Kidney (tissue), 14 donors: Measurements from ENCODE around the gene CAMTA1. TPM values are rescaled to one million over a fixed set of nuclear protein-coding genes. Genes with fewer than 3 reads are reported as not detected.

Experiments used
- DNase-seq, 5 donors: peaks; one replicate each; pipeline ENCODE4 v3.0.0-alpha.2; 2013 to 2020
- FAIRE-seq: peaks from 2 replicates; lab custom pipeline; 2012; peaks lifted over from hg19 to GRCh38; lab: Jason Lieb, UNC
- H3K27ac ChIP-seq, 2 donors: one replicate each; pipeline ENCODE4 v1.7.0; 2013; ENCODE audit warnings: low read depth in 2 of 2, low read length in 2 of 2, inconsistent platforms in 1 of 2
- H3K27me3 ChIP-seq: one replicate; pipeline ENCODE4 v1.7.1; 2013; ENCODE audit warnings: low read length, inconsistent platforms; ENCODE audit not compliant: control insufficient read depth, insufficient read depth
- H3K36me3 ChIP-seq, 3 donors: one replicate each; pipeline versions ENCODE4 v1.7.0 to v1.7.1; 2013; ENCODE audit warnings: low read length in 3 of 3, control low read depth in 1 of 3, inconsistent platforms in 1 of 3; ENCODE audit not compliant: insufficient read depth in 3 of 3, control insufficient read depth in 2 of 3
- H3K4me1 ChIP-seq, 3 donors: one replicate each; pipeline versions ENCODE4 v1.7.0 to v1.7.1; 2013; ENCODE audit warnings: low read length in 3 of 3, inconsistent platforms in 1 of 3, low read depth in 1 of 3; ENCODE audit not compliant: control insufficient read depth in 2 of 3, insufficient read depth in 2 of 3
- H3K4me3 ChIP-seq, 3 donors: one replicate each; pipeline versions ENCODE4 v1.7.0 to v1.8.1; 2013; ENCODE audit warnings: low read length in 3 of 3, control low read depth in 1 of 3, inconsistent platforms in 1 of 3
- H3K9ac ChIP-seq, 3 donors: one replicate each; pipeline versions ENCODE4 v1.7.0 to v1.7.1; 2013; ENCODE audit warnings: low read length in 3 of 3, control low read depth in 1 of 3, inconsistent platforms in 1 of 3
- H3K9me3 ChIP-seq, 3 donors: one replicate each; pipeline versions ENCODE4 v1.7.0 to v1.7.1; 2013; ENCODE audit warnings: low read length in 3 of 3, control low read depth in 1 of 3, inconsistent platforms in 1 of 3; ENCODE audit not compliant: control insufficient read depth in 2 of 3, insufficient read depth in 1 of 3
- intact Hi-C: fragments of 100-400 bp; cut with DNase I; formaldehyde crosslinking; loops from one replicate; pipeline ENCODE4 v1.11.1; 2022
- polyA plus RNA-seq: library from polyadenylated mRNA; stranded (reverse); fragments of 350-450 nt; fragmentation: Illumina TruSeq; extraction: RNeasy Lipid Tissue Mini Kit (QIAGEN cat#74804); gene quantifications from one replicate; pipeline ENCODE4 v1.2.3, GENCODE V29; 2014; ENCODE audit warnings: low read depth, low replicate concordance; ENCODE audit not compliant: insufficient read depth
- total RNA-seq: library from RNA; stranded (reverse); fragmentation: NEBNext Ultra II Directional; extraction: Animal tissue kit (Norgen Biotek cat#: 25700); gene quantifications from one replicate; pipeline ENCODE4 v1.2.1, GENCODE V29; 2021
- TF ChIP-seq, protein P1 (sequence below): IDR thresholded peaks from 3 replicates; pipeline ENCODE4 v1.5.1; 2012; ENCODE audit warnings: mild to moderate bottlenecking, moderate library complexity, borderline replicate concordance; ENCODE audit not compliant: insufficient read depth; ENCODE audit errors: extremely low read depth
- donor health status: control.
- donor health status: control.
- donor health status: control.
- donor health status: control.
- donor health status: control.
- donor health status: DM: yes; HTN: yes; CAD: no.
- donor health status: Normal renal cell carcinoma (clear cell type).

Gene CAMTA1
- total and polyA plus RNA-seq, 2 donors from 2014 or later, result 79.0 to 170 TPM

- H3K9ac ChIP-seq, result no peak overlapping the region
- H3K4me3 ChIP-seq, result no peak overlapping the region
- peak overlapping the region in 1 of 2 donors; percentile 60 for H3K27ac ChIP-seq
- FAIRE-seq, result no peak
- H3K36me3 ChIP-seq, result no peaks in the 10 kb centered on the region
- TF ChIP-seq, protein P1, sequence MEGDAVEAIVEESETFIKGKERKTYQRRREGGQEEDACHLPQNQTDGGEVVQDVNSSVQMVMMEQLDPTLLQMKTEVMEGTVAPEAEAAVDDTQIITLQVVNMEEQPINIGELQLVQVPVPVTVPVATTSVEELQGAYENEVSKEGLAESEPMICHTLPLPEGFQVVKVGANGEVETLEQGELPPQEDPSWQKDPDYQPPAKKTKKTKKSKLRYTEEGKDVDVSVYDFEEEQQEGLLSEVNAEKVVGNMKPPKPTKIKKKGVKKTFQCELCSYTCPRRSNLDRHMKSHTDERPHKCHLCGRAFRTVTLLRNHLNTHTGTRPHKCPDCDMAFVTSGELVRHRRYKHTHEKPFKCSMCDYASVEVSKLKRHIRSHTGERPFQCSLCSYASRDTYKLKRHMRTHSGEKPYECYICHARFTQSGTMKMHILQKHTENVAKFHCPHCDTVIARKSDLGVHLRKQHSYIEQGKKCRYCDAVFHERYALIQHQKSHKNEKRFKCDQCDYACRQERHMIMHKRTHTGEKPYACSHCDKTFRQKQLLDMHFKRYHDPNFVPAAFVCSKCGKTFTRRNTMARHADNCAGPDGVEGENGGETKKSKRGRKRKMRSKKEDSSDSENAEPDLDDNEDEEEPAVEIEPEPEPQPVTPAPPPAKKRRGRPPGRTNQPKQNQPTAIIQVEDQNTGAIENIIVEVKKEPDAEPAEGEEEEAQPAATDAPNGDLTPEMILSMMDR, result no peak
- DNase-seq, result no peak
- no peaks in the 10 kb centered on the region for H3K9me3 ChIP-seq
- peaks cover 0 to 11% (median 5%) of the 10 kb centered on the region in 3 donors for H3K4me1 ChIP-seq
- intact Hi-C loops, result loop anchor here (10.0 kb wide), 2 partner anchors 89 to 269 kb away; no protein-coding TSS in a partner anchor
- no peaks in the 10 kb centered on the region for H3K27me3 ChIP-seq
These were observed 10.8 kb downstream of the CAMTA1 start for GRCh38 chr1:6796095-6796494.

GRCh38 chr1:6799499-6799898 is 14.2 kb downstream of the CAMTA1 start:
- H3K27ac ChIP-seq, result no peak overlapping the region
- H3K4me1 ChIP-seq, result peaks cover 0 to 22% (median 20%) of the 10 kb centered on the region in 3 donors
- no peaks in the 10 kb centered on the region for H3K9me3 ChIP-seq
- H3K27me3 ChIP-seq, result no peaks in the 10 kb centered on the region
- no peak for FAIRE-seq
- DNase-seq, result no peak
- no peak overlapping the region for H3K4me3 ChIP-seq
- H3K36me3 ChIP-seq, result no peaks in the 10 kb centered on the region
- intact Hi-C loops, result loop anchor here (10.0 kb wide), 2 partner anchors 85 to 265 kb away; no protein-coding TSS in a partner anchor
- H3K9ac ChIP-seq, result no peak overlapping the region
- TF ChIP-seq, protein P1, result no peak

- Histone ChIP-seq H3K36me3 (no peaks in the 10 kb centered on the region), H3K27me3 (no peaks in the 10 kb centered on the region), H3K4me3 (no peak overlapping the region), H3K27ac (peak overlapping the region; percentile 38 to 72), H3K9ac (no peak overlapping the region), H3K4me1 (peaks cover 0 to 20% (median 20%) of the 10 kb centered on the region in 3 donors), H3K9me3 (no peaks in the 10 kb centered on the region)
- TF ChIP-seq, protein P1, result no peak
- FAIRE-seq (no peak), DNase-seq (no peak)
- intact Hi-C loops, result no loop called here
These were observed 15.5 kb downstream of the CAMTA1 start for GRCh38 chr1:6800745-6801144.

- Histone ChIP-seq H3K9me3 (no peaks in the 10 kb centered on the region), H3K9ac (no peak overlapping the region), H3K27ac (peak overlapping the region; percentile 38 to 72), H3K36me3 (no peaks in the 10 kb centered on the region), H3K4me1 (peaks cover 0 to 23% (median 18%) of the 10 kb centered on the region in 3 donors), H3K27me3 (no peaks in the 10 kb centered on the region), H3K4me3 (no peak overlapping the region)
- intact Hi-C loops, result no loop called here
- FAIRE-seq (no peak), DNase-seq (no peak)
- TF ChIP-seq, protein P1, result no peak
These were observed 15.9 kb downstream of the CAMTA1 start for GRCh38 chr1:6801199-6801598.
